Measurements from ENCODE around the gene MACF1. TPM values are rescaled to one million over a fixed set of nuclear protein-coding genes. Genes with fewer than 3 reads are reported as not detected.
"Not testable (repeated sequence)": the region's sequence is repeated elsewhere in the genome, so short reads cannot be mapped to it uniquely, and the experiment has no call there.

Gene MACF1
- total RNA-seq, 3 donors from 2014 or later = 279 to 350 (median 325) TPM

GRCh38 chr1:39446986-39447567 is 242.6 kb downstream of the MACF1 start:
- Histone ChIP-seq H3K36me3 (peaks cover 21% of the 10 kb centered on the region), H3K27ac (no peak overlapping the region), H3K4me1 (no peaks in the 10 kb centered on the region), H3K9me3 (no peaks in the 10 kb centered on the region), H3K4me3 (no peak overlapping the region), H3K27me3 (no peaks in the 10 kb centered on the region)
- intact Hi-C loops (cut with DNase I; ENCODE audit: low total_unique reads) = no loop called here
- DNase-seq (ENCODE audit: low spot score in 2 of 2) = no peak
- TF ChIP-seq POLR2AphosphoS5 (IDR thresholded peaks at IDR 0.05) (no peak), CTCF (IDR thresholded peaks at IDR 0.05) (no peak), POLR2A (IDR thresholded peaks at IDR 0.05) (no peak)

DNA sequence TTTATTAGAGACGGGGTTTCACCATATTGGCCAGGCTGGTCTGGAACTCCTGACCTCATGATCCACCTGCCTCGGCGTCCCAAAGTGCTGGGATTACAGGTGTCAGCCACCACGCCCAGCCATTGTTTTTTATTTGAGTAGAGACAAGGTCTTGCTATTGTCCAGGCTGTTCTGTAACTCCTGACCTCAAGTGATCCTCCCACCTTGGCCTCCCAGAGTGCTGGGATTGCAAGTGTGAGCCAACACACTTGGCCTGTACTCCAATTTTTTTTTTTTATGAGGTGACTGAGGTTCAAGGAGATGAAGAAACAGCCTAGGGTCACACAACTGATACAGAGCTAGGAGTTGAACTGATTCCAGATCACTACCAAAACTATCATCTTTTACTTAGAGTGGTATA is 245.5 kb downstream of the MACF1 start:
- intact Hi-C loops (cut with DNase I; ENCODE audit: low total_unique reads) = loop anchor here (5.0 kb wide), 1 partner anchor 72 kb away; no protein-coding TSS in a partner anchor
- not testable (repeated sequence) for H3K4me1 ChIP-seq; DNase-seq (ENCODE audit: low spot score in 2 of 2); H3K27me3 ChIP-seq; H3K9me3 ChIP-seq; H3K4me3 ChIP-seq
- H3K27ac ChIP-seq = peak overlapping the region in 1 of 2 donors; percentile 3
- H3K36me3 ChIP-seq = peaks cover 19% of the 10 kb centered on the region

- Histone ChIP-seq H3K27me3 (no peaks in the 10 kb centered on the region), H3K36me3 (peaks cover 17% of the 10 kb centered on the region), H3K27ac (peak overlapping the region in 1 of 2 donors; percentile 70), H3K9me3 (no peaks in the 10 kb centered on the region), H3K4me1 (no peaks in the 10 kb centered on the region), H3K4me3 (no peak overlapping the region)
- no peak for TF ChIP-seq POLR2AphosphoS5 (IDR thresholded peaks at IDR 0.05)
- no peak for TF ChIP-seq CTCF (IDR thresholded peaks at IDR 0.05)
- no peak for TF ChIP-seq POLR2A (IDR thresholded peaks at IDR 0.05)
- intact Hi-C loops (cut with DNase I; ENCODE audit: low total_unique reads) = loop anchor here (5.0 kb wide), 1 partner anchor 71 kb away; no protein-coding TSS in a partner anchor
- no peak for DNase-seq (ENCODE audit: low spot score in 2 of 2)
Observed at GRCh38 chr1:39450956-39451606, 246.6 kb downstream of the MACF1 start.

- H3K36me3 ChIP-seq = peaks cover 20% of the 10 kb centered on the region
Observed at GRCh38 chr1:39452081-39452480, 247.6 kb downstream of the MACF1 start.

DNA sequence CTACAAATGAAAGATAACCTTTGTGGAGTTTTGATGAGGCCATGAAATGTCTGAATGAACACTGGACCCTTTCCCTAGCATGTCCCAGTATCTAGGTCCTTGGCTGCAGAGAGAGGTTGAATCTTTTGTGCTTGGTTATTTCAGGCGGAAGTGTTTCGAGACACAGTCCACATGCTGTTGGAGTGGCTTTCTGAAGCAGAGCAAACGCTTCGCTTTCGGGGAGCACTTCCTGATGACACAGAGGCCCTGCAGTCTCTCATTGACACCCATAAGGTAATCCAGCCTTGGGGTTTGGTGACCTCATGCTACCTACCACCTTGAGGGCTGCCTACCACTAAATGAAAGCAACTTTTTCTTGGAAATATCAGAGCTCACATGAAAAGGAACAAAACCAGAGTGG is 248.0 kb downstream of the MACF1 start:
- H3K27ac ChIP-seq = no peak overlapping the region
- H3K4me1 ChIP-seq = no peaks in the 10 kb centered on the region
- intact Hi-C loops (cut with DNase I; ENCODE audit: low total_unique reads) = loop anchor here (5.0 kb wide), 1 partner anchor 70 kb away; no protein-coding TSS in a partner anchor

More at GRCh38 chr1:39452081-39452480, 247.6 kb downstream of the MACF1 start:
- Histone ChIP-seq H3K4me3 (no peak overlapping the region), H3K27me3 (no peaks in the 10 kb centered on the region), H3K9me3 (no peaks in the 10 kb centered on the region), H3K4me1 (no peaks in the 10 kb centered on the region), H3K27ac (no peak overlapping the region)
- no peak for DNase-seq (ENCODE audit: low spot score in 2 of 2)
- intact Hi-C loops (cut with DNase I; ENCODE audit: low total_unique reads) = loop anchor here (5.0 kb wide), 1 partner anchor 70 kb away; no protein-coding TSS in a partner anchor
- TF ChIP-seq POLR2A (IDR thresholded peaks at IDR 0.05) (no peak), CTCF (IDR thresholded peaks at IDR 0.05) (no peak), POLR2AphosphoS5 (IDR thresholded peaks at IDR 0.05) (no peak)

More for the DNA sequence above, 248.0 kb downstream of the MACF1 start:
- DNase-seq (ENCODE audit: low spot score in 2 of 2) = no peak
- Histone ChIP-seq H3K4me3 (no peak overlapping the region), H3K36me3 (peaks cover 20% of the 10 kb centered on the region), H3K27me3 (no peaks in the 10 kb centered on the region), H3K9me3 (no peaks in the 10 kb centered on the region)
- TF ChIP-seq POLR2AphosphoS5 (IDR thresholded peaks at IDR 0.05) = no peak
- no peak for TF ChIP-seq POLR2A (IDR thresholded peaks at IDR 0.05)
- TF ChIP-seq CTCF (IDR thresholded peaks at IDR 0.05) = no peak

Data from breast epithelium (tissue), 4 donors.